Measurements from ENCODE around the gene GALNT6.

GALNT6 gene

DNA sequence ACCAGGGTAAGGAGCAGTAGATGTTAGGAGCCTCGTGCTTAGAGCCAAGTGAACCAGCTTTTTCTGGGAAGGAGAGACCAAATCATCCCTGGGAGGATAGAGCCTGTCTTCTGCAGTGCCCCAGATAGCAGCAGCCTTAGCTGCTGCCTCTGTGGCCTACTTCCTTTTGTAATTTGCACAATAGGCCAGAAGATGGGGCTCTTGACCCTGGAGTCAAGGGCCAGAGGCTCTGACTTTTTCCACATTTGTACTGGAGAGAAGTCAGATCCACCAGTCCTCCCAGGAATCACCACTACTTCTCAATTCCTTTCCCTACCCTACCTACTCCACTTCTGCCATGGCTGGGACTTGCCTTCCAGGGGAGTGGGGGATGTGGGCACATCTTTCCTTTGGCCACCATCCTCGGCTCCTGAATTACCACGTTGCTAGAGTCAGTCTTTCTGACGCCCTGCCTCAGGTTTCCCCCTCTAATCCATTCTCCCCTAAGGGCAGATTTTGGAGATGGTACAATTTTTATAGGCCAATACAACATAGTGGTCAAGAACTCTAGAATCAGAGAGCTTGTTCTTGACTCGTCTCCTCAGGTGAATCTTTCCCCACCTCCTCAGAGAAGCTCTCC, 30.2 kb upstream of the GALNT6 start:
- Histone ChIP-seq H3K4me3 (ENCODE audit: low read length in 2 of 2) (no peak overlapping the region), H3K27ac (ENCODE audit: low read length) (no peak overlapping the region), H3K9me3 (ENCODE audit: control insufficient read depth in 2 of 2, low read length in 2 of 2) (no peaks in the 10 kb centered on the region), H3K36me3 (ENCODE audit: control insufficient read depth in 2 of 2, insufficient read depth in 2 of 2, low read length in 2 of 2) (no peaks in the 10 kb centered on the region), H3K4me1 (ENCODE audit: control insufficient read depth, insufficient read depth, low read length) (peaks cover 7% of the 10 kb centered on the region), H3K27me3 (ENCODE audit: control insufficient read depth in 1 of 2, insufficient read depth in 2 of 2, low read length in 2 of 2) (peaks cover 6 to 10% of the 10 kb centered on the region in 2 donors), H3K9ac (ENCODE audit: low read length in 2 of 2) (no peak overlapping the region)

DNA sequence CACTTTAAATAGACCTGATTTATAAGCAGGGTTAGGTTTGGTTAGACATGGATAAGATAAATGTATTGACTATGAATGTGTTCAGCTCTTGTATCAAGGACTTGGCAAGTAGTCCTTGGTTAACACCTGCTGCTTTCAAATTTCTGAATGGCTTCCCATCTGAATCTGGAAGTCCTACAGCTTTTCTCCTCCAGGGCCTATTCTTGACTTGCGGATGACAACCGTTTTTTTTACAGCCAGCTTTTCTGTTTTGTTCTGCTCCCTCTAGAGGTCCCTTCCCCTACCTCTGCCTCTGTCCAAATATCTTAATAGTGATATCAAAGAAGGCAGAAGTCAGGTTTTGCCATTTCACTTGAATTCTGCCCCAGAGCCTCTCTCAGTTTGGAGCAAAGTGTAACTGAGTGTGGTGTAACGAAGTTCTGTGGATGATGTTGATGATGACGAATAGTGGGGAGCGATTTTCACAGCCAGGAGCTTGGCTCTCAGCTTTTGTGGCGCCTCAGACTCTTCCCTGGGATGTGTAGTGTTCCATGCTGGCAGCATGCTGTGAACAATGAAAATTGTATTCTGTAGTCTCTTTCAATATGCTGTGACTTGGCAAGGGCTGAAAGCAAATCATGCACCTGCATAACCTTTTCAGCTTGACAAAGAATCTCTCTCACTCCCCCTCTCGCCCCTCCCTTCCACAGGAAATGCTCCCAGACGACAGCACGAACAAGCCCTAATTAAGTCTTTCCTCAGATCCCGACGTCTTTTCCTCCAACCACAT, 28.4 kb upstream of the GALNT6 start:
- Histone ChIP-seq H3K9ac (ENCODE audit: low read length in 2 of 2) (no peak overlapping the region), H3K27ac (ENCODE audit: low read length) (no peak overlapping the region), H3K36me3 (ENCODE audit: control insufficient read depth in 2 of 2, insufficient read depth in 2 of 2, low read length in 2 of 2) (no peaks in the 10 kb centered on the region), H3K4me1 (ENCODE audit: control insufficient read depth, insufficient read depth, low read length) (peaks cover 4% of the 10 kb centered on the region), H3K9me3 (ENCODE audit: control insufficient read depth in 2 of 2, low read length in 2 of 2) (no peaks in the 10 kb centered on the region), H3K27me3 (ENCODE audit: control insufficient read depth in 1 of 2, insufficient read depth in 2 of 2, low read length in 2 of 2) (peaks cover 6 to 10% of the 10 kb centered on the region in 2 donors), H3K4me3 (ENCODE audit: low read length in 2 of 2) (no peak overlapping the region)

DNA sequence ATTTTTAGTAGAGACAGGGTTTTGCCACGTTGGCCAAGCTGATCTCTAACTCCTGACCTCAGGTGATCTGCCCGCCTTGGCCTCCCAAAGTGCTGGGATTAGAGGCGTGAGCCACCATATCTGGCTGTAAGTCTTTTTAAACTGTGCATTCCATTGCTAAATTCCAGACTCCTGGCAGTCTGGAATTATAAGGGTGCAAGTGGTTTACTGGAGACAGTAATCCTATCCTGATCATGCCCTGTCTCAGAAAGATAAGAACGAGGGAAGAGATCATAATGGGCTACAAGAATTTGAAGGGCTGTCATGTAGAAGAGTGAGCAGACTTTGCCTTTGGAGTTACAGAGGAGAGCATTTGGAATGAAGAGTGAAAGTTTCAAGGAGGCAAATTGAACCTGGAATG, 26.6 kb upstream of the GALNT6 start:
- no peaks in the 10 kb centered on the region for H3K36me3 ChIP-seq (ENCODE audit: control insufficient read depth in 2 of 2, insufficient read depth in 2 of 2, low read length in 2 of 2)
- no peak overlapping the region for H3K9ac ChIP-seq (ENCODE audit: low read length in 2 of 2)
- H3K4me1 ChIP-seq (ENCODE audit: control insufficient read depth, insufficient read depth, low read length), result no peaks in the 10 kb centered on the region
- H3K27ac ChIP-seq (ENCODE audit: low read length), result no peak overlapping the region
- H3K9me3 ChIP-seq (ENCODE audit: control insufficient read depth in 2 of 2, low read length in 2 of 2), result no peaks in the 10 kb centered on the region
- no peak overlapping the region for H3K4me3 ChIP-seq (ENCODE audit: low read length in 2 of 2)
- H3K27me3 ChIP-seq (ENCODE audit: control insufficient read depth in 1 of 2, insufficient read depth in 2 of 2, low read length in 2 of 2), result peaks cover 6 to 10% of the 10 kb centered on the region in 2 donors

DNA sequence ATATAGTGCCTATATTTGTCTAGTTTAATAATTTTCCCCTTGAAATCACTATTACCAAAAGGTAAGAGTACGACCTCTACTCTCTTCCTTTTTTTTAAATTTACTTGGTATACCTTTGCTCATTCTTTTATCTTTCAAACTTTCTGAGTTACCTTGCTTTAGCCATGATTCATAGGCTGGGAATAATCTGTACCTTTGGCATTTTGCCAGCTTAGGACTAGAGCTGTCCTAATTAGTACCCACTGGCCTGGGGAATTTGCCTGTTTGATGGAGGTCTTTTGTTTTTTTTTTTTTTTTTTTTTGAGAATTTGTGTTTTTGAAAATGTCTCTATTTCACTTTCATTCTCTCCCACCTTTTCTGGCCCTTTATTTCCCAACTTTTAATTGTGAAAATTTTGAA, 24.7 kb upstream of the GALNT6 start:
- Histone ChIP-seq H3K9ac (ENCODE audit: low read length in 2 of 2) (no peak overlapping the region), H3K4me3 (ENCODE audit: low read length in 2 of 2) (no peak overlapping the region), H3K27ac (ENCODE audit: low read length) (no peak overlapping the region), H3K9me3 (ENCODE audit: control insufficient read depth in 2 of 2, low read length in 2 of 2) (no peaks in the 10 kb centered on the region), H3K27me3 (ENCODE audit: control insufficient read depth in 1 of 2, insufficient read depth in 2 of 2, low read length in 2 of 2) (peaks cover 2 to 6% of the 10 kb centered on the region in 2 donors), H3K36me3 (ENCODE audit: control insufficient read depth in 2 of 2, insufficient read depth in 2 of 2, low read length in 2 of 2) (no peaks in the 10 kb centered on the region), H3K4me1 (ENCODE audit: control insufficient read depth, insufficient read depth, low read length) (no peaks in the 10 kb centered on the region)

DNA sequence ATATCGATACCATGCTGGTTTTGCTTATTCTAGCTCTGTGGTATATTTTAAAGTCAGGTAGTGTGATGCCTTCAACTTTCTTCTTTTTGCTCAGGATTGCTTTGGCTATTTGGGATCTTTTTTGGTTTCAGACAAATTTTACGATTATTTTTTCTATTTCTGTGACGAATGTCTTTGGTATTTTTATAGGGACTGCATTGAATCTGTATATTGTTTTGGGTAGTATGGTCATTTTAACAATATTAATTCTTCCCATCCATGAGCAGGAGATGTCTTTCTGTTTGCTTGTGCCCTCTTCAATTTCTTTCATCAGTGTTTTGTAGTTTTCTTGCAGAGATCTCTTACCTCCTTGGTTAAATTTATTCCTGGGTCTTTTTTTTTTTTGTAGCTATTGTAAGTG, 22.6 kb upstream of the GALNT6 start:
- Histone ChIP-seq H3K27ac (ENCODE audit: low read length) (no peak overlapping the region), H3K27me3 (ENCODE audit: control insufficient read depth in 1 of 2, insufficient read depth in 2 of 2, low read length in 2 of 2) (peaks cover 0 to 2% of the 10 kb centered on the region in 2 donors), H3K9me3 (ENCODE audit: control insufficient read depth in 2 of 2, low read length in 2 of 2) (no peaks in the 10 kb centered on the region), H3K4me3 (ENCODE audit: low read length in 2 of 2) (no peak overlapping the region), H3K36me3 (ENCODE audit: control insufficient read depth in 2 of 2, insufficient read depth in 2 of 2, low read length in 2 of 2) (no peaks in the 10 kb centered on the region), H3K4me1 (ENCODE audit: control insufficient read depth, insufficient read depth, low read length) (no peaks in the 10 kb centered on the region), H3K9ac (ENCODE audit: low read length in 2 of 2) (no peak overlapping the region)

DNA sequence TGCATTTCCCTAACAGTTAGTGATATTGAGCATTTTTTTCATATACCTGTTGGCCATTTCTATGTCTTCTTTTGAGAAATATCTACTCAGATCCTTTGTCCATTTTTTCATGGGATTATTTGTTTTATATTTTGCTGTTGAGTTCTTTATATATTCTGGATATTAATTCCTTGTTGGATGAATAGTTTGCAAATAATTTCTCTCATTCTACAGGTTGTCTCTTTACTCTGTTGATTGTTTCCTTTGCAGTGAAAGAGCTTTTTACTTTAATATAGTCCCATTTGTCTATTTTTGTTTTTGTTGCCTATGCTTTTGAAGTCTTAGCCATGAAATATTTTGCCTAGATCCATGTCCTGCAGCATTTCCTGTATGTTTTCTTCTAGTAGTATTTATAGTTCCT, 21.9 kb upstream of the GALNT6 start:
- no peaks in the 10 kb centered on the region for H3K9me3 ChIP-seq (ENCODE audit: control insufficient read depth in 2 of 2, low read length in 2 of 2)
- no peaks in the 10 kb centered on the region for H3K36me3 ChIP-seq (ENCODE audit: control insufficient read depth in 2 of 2, insufficient read depth in 2 of 2, low read length in 2 of 2)
- H3K27ac ChIP-seq (ENCODE audit: low read length), result no peak overlapping the region
- H3K9ac ChIP-seq (ENCODE audit: low read length in 2 of 2), result no peak overlapping the region
- no peaks in the 10 kb centered on the region for H3K4me1 ChIP-seq (ENCODE audit: control insufficient read depth, insufficient read depth, low read length)
- H3K4me3 ChIP-seq (ENCODE audit: low read length in 2 of 2), result no peak overlapping the region
- H3K27me3 ChIP-seq (ENCODE audit: control insufficient read depth in 1 of 2, insufficient read depth in 2 of 2, low read length in 2 of 2), result peaks cover 0 to 2% of the 10 kb centered on the region in 2 donors

DNA sequence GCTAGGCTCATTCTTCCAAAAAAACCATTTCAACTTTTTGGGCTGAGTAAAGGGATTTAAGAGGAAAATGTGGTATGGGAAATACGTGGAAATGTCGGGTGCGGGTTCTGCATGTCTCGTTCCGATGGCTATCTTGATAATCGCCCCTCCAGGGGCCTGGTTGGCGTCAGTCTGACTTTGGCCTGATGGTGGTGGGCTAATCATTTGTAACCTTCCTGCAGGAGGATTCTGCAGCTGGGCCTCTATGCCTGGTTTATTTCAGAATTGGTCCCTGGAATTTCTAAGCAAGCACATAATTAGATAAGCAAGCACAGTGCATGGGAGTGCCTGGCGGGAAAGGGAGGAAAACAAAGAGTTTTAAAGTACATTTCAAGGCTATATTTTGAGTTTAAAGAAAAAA, 18.6 kb upstream of the GALNT6 start:
- H3K27me3 ChIP-seq (ENCODE audit: control insufficient read depth in 1 of 2, insufficient read depth in 2 of 2, low read length in 2 of 2), result no peaks in the 10 kb centered on the region
- no peaks in the 10 kb centered on the region for H3K4me1 ChIP-seq (ENCODE audit: control insufficient read depth, insufficient read depth, low read length)
- H3K36me3 ChIP-seq (ENCODE audit: control insufficient read depth in 2 of 2, insufficient read depth in 2 of 2, low read length in 2 of 2), result no peaks in the 10 kb centered on the region
- no peak overlapping the region for H3K4me3 ChIP-seq (ENCODE audit: low read length in 2 of 2)
- no peak overlapping the region for H3K27ac ChIP-seq (ENCODE audit: low read length)
- no peak overlapping the region for H3K9ac ChIP-seq (ENCODE audit: low read length in 2 of 2)
- no peaks in the 10 kb centered on the region for H3K9me3 ChIP-seq (ENCODE audit: control insufficient read depth in 2 of 2, low read length in 2 of 2)

DNA sequence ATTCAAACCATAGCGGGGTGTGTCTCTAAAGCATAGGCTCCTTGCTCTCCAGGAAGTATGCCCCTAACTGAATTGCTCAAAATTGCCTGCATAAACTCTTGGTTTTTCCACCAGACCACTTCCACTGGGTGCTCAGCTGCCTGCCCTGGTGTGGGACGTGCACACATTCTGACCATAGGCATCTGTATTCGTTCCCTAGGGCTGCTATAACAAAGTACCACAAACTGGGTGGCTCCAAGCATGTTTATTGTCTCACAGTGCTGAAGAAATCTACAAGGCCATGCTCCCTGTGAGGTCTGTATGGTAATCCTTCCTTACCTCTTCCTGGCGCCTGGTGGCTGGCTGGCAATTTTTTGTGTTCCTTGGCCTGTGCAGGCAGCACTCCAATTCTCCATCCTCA, 16.4 kb upstream of the GALNT6 start:
- Histone ChIP-seq H3K9ac (ENCODE audit: low read length in 2 of 2) (no peak overlapping the region), H3K27me3 (ENCODE audit: control insufficient read depth in 1 of 2, insufficient read depth in 2 of 2, low read length in 2 of 2) (peaks cover 0 to 2% of the 10 kb centered on the region in 2 donors), H3K4me3 (ENCODE audit: low read length in 2 of 2) (no peak overlapping the region), H3K9me3 (ENCODE audit: control insufficient read depth in 2 of 2, low read length in 2 of 2) (no peaks in the 10 kb centered on the region), H3K36me3 (ENCODE audit: control insufficient read depth in 2 of 2, insufficient read depth in 2 of 2, low read length in 2 of 2) (no peaks in the 10 kb centered on the region), H3K4me1 (ENCODE audit: control insufficient read depth, insufficient read depth, low read length) (no peaks in the 10 kb centered on the region), H3K27ac (ENCODE audit: low read length) (no peak overlapping the region)

DNA sequence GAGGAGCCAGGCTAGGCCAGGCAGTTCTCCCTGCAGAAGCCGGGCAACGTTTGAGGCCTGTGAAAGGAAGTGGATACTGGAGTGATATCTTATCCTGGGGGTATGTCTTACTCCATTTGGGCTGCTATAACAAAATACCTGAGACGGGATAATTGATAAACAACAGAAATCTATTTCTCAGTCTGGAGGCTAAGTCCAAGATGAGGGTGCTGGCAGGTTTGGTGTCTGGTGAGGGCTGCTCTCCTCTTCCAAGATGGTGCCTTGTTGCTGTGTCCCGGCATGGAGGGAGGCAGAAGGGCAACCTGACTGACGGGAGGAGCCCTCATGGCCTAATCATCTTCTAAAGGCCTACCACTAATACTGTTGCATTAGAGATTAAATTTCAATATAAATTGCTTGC, 15.7 kb upstream of the GALNT6 start:
- no peaks in the 10 kb centered on the region for H3K9me3 ChIP-seq (ENCODE audit: control insufficient read depth in 2 of 2, low read length in 2 of 2)
- H3K27ac ChIP-seq (ENCODE audit: low read length), result no peak overlapping the region
- H3K27me3 ChIP-seq (ENCODE audit: control insufficient read depth in 1 of 2, insufficient read depth in 2 of 2, low read length in 2 of 2), result peaks cover 0 to 2% of the 10 kb centered on the region in 2 donors
- no peaks in the 10 kb centered on the region for H3K4me1 ChIP-seq (ENCODE audit: control insufficient read depth, insufficient read depth, low read length)
- H3K36me3 ChIP-seq (ENCODE audit: control insufficient read depth in 2 of 2, insufficient read depth in 2 of 2, low read length in 2 of 2), result no peaks in the 10 kb centered on the region
- no peak overlapping the region for H3K4me3 ChIP-seq (ENCODE audit: low read length in 2 of 2)
- no peak overlapping the region for H3K9ac ChIP-seq (ENCODE audit: low read length in 2 of 2)

DNA sequence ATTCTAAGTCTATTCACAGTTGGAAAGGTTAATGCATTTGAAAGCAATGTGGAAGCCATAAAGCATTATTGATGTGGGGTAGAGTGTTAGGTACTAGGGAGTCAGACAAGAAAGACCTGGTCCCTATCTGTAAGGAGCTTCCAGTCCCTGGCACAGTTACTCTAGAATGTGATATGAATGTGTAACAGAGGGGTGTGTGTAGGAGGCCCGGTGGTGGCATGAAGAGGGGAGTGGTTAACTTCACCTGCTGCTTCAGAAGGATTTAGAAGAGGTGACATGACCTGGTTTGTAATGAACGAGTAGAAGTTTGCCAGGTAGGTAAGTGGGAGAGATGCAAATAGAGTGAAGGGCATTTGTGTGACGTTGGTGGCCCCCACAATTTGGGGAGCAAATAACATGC, 15.1 kb upstream of the GALNT6 start:
- Histone ChIP-seq H3K36me3 (ENCODE audit: control insufficient read depth in 2 of 2, insufficient read depth in 2 of 2, low read length in 2 of 2) (no peaks in the 10 kb centered on the region), H3K4me3 (ENCODE audit: low read length in 2 of 2) (no peak overlapping the region), H3K9me3 (ENCODE audit: control insufficient read depth in 2 of 2, low read length in 2 of 2) (no peaks in the 10 kb centered on the region), H3K9ac (ENCODE audit: low read length in 2 of 2) (no peak overlapping the region), H3K27me3 (ENCODE audit: control insufficient read depth in 1 of 2, insufficient read depth in 2 of 2, low read length in 2 of 2) (peaks cover 0 to 2% of the 10 kb centered on the region in 2 donors), H3K27ac (ENCODE audit: low read length) (no peak overlapping the region), H3K4me1 (ENCODE audit: control insufficient read depth, insufficient read depth, low read length) (no peaks in the 10 kb centered on the region)

DNA sequence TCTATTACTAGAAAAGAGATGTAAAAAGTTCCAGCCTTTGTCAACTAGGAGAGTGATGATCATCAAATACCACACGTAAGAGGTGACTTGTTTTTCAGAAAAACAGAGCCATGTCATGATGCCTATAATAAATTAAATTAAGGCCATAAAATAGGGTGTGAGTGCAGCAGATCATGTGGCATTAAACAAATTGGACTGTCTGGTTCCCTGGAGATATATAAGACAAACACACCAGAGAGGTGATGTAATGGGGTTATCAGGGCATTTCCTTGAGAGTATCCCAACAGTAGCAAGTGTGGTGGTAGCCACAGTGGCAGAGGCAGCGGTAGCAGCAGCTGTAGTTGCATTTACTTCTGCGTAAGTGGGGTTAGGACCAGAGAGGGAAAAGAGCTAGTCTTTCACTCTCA, 14.6 kb upstream of the GALNT6 start:
- Histone ChIP-seq H3K9ac (ENCODE audit: low read length in 2 of 2) (no peak overlapping the region), H3K4me3 (ENCODE audit: low read length in 2 of 2) (no peak overlapping the region), H3K27me3 (ENCODE audit: control insufficient read depth in 1 of 2, insufficient read depth in 2 of 2, low read length in 2 of 2) (peaks cover 0 to 7% of the 10 kb centered on the region in 2 donors), H3K27ac (ENCODE audit: low read length) (no peak overlapping the region), H3K9me3 (ENCODE audit: control insufficient read depth in 2 of 2, low read length in 2 of 2) (no peaks in the 10 kb centered on the region), H3K4me1 (ENCODE audit: control insufficient read depth, insufficient read depth, low read length) (no peaks in the 10 kb centered on the region), H3K36me3 (ENCODE audit: control insufficient read depth in 2 of 2, insufficient read depth in 2 of 2, low read length in 2 of 2) (no peaks in the 10 kb centered on the region)
